Vagina (tissue), 2 donors: ENCODE data around the gene SCGB3A2.

Experiments
- POLR2A ChIP-seq, 2 donors: fragments of 450-650 bp; IDR thresholded peaks; one replicate each; pipeline ENCODE4 v1.6.1; 2017; ENCODE audit warnings: antibody characterized with exemption in 2 of 2, mild to moderate bottlenecking in 2 of 2, moderate library complexity in 2 of 2
- POLR2AphosphoS5 ChIP-seq, 2 donors: sonication (generic); formaldehyde crosslinking; IDR thresholded peaks; one replicate each; pipeline ENCODE4 v1.9.0; 2017; ENCODE audit warnings: antibody characterized with exemption in 2 of 2, mild to moderate bottlenecking in 2 of 2, low read depth in 1 of 2; ENCODE audit not compliant: insufficient read depth in 1 of 2
- TF ChIP-seq, protein P1 (sequence below), 3 experiments: fragments of 450-650 bp in 2 of 3; fragments of 200-600 bp in 1 of 3; sonication (generic) in 1 of 3; IDR thresholded peaks; one replicate each; pipeline ENCODE4 v1.5.1; 2017 to 2019; ENCODE audit warnings: antibody characterized with exemption in 3 of 3, mild to moderate bottlenecking in 2 of 3, moderate library complexity in 2 of 3

DNA sequence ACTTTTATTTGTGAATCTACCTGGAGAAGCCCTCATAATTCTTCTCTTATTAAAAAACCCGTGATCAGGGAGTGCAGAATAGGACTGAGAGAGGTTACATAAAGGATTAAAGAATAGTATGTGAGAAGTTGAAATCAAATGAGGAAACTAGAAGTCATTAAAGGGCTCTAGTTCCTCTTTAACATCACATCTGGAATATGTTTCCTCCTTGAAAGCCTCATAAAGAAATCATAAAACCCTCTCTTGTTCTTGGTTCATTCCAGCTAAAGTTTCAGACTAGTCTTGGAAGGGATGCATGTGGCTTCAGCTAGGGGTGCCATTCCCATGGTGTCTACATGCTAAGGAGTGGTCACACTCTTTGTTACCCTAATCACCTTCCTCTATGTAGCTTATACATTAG is 33.5 kb downstream of the SCGB3A2 start:
- TF ChIP-seq, protein P1, sequence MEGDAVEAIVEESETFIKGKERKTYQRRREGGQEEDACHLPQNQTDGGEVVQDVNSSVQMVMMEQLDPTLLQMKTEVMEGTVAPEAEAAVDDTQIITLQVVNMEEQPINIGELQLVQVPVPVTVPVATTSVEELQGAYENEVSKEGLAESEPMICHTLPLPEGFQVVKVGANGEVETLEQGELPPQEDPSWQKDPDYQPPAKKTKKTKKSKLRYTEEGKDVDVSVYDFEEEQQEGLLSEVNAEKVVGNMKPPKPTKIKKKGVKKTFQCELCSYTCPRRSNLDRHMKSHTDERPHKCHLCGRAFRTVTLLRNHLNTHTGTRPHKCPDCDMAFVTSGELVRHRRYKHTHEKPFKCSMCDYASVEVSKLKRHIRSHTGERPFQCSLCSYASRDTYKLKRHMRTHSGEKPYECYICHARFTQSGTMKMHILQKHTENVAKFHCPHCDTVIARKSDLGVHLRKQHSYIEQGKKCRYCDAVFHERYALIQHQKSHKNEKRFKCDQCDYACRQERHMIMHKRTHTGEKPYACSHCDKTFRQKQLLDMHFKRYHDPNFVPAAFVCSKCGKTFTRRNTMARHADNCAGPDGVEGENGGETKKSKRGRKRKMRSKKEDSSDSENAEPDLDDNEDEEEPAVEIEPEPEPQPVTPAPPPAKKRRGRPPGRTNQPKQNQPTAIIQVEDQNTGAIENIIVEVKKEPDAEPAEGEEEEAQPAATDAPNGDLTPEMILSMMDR (IDR thresholded peaks at IDR 0.05): no peak
- TF ChIP-seq POLR2AphosphoS5 (IDR thresholded peaks at IDR 0.05; ENCODE audit: insufficient read depth in 1 of 2, low read depth in 1 of 2) (no peak), POLR2A (IDR thresholded peaks at IDR 0.05) (no peak)
